Prostate gland (tissue), 2 donors: Measurements from ENCODE around the gene BCL2L14. TPM values are rescaled to one million over a fixed set of nuclear protein-coding genes. Genes with fewer than 3 reads are reported as not detected.
"Not testable (repeated sequence)": the region's sequence is repeated elsewhere in the genome, so short reads cannot be mapped to it uniquely, and the experiment has no call there.

ENCODE experiments used
- DNase-seq: peaks from one replicate; pipeline ENCODE4 v3.0.0-alpha.2; 2019; ENCODE audit warnings: low spot score
- H3K27ac ChIP-seq, 2 donors: fragments of 200-600 bp; sonication (generic); 2 replicates each; pipeline ENCODE4 v1.5.1; 2017 to 2019
- H3K27me3 ChIP-seq: fragments of 200-600 bp; sonication (generic); replicated peaks from 2 replicates; pipeline ENCODE4 v1.5.1; 2019; ENCODE audit not compliant: insufficient read depth
- H3K36me3 ChIP-seq, 2 donors: fragments of 200-600 bp; sonication (generic); 1 replicate in 1 of 2; 2 replicates in 1 of 2; pipeline versions ENCODE4 v1.5.1 to v1.8.1; 2017 to 2019
- H3K4me1 ChIP-seq: fragments of 200-600 bp; sonication (generic); replicated peaks from 2 replicates; pipeline ENCODE4 v1.5.1; 2019
- H3K4me3 ChIP-seq, 2 donors: fragments of 200-600 bp; sonication (generic); 2 replicates each; pipeline ENCODE4 v1.5.1; 2017 to 2019
- H3K9me3 ChIP-seq: fragments of 200-600 bp; sonication (generic); 2 replicates; pipeline ENCODE4 v1.5.1; 2017
- POLR2A ChIP-seq: fragments of 450-650 bp; IDR thresholded peaks from one replicate; pipeline ENCODE4 v1.6.1; 2016; ENCODE audit warnings: antibody characterized with exemption, mild to moderate bottlenecking
- POLR2AphosphoS5 ChIP-seq: sonication (generic); formaldehyde crosslinking; IDR thresholded peaks from one replicate; pipeline ENCODE4 v1.6.1; 2017; ENCODE audit warnings: antibody characterized with exemption
- WGBS: methylation state at CpG from one replicate; pipeline ENCODE4 v1.1.5; 2018; 5-methylcytosine and 5-hydroxymethylcytosine counted together
- intact Hi-C: fragments of 100-400 bp; cut with DNase I; formaldehyde crosslinking; loops from one replicate; pipeline ENCODE4 v1.14.2; 2022
- total RNA-seq, 2 donors: library from RNA; depleted of rRNA; stranded (reverse); fragments of >200 nt; gene quantifications; one replicate each; pipeline ENCODE4 v1.1.0, GENCODE V29; 2016
- TF ChIP-seq, protein P1 (sequence below), 4 experiments: fragments of 200-600 bp in 2 of 4; fragments of 450-650 bp in 2 of 4; sonication (generic) in 2 of 4; IDR thresholded peaks; 1 replicate in 3 of 4; 2 replicates in 1 of 4; pipeline ENCODE4 v1.5.1; 2016 to 2019; ENCODE audit warnings: antibody characterized with exemption in 4 of 4, mild to moderate bottlenecking in 2 of 4, moderate library complexity in 2 of 4

The BCL2L14 gene
- total RNA-seq, 2 donors from 2014 or later: 6.0 to 14.0 TPM

DNA sequence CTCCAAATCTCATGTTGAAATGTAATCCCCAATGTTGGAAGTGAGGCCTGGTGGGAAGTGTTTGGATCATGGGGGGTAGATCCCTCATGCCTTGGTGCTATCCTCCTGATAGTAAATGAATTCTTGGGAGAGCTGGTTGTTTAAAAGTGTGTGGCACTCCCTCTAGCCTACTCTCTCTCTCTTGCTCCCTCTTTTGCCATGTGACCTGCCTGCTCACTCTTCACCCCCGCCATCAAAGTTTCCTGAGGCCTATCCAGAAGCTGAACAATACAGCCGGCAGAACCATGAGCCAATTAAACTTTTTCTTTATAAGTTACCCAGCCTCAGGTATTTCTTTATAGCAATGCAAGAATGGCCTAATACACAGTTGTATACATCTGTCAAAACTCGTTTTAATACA is 62.5 kb downstream of the BCL2L14 start:
- no peak overlapping the region for H3K4me3 ChIP-seq
- TF ChIP-seq, protein P1, sequence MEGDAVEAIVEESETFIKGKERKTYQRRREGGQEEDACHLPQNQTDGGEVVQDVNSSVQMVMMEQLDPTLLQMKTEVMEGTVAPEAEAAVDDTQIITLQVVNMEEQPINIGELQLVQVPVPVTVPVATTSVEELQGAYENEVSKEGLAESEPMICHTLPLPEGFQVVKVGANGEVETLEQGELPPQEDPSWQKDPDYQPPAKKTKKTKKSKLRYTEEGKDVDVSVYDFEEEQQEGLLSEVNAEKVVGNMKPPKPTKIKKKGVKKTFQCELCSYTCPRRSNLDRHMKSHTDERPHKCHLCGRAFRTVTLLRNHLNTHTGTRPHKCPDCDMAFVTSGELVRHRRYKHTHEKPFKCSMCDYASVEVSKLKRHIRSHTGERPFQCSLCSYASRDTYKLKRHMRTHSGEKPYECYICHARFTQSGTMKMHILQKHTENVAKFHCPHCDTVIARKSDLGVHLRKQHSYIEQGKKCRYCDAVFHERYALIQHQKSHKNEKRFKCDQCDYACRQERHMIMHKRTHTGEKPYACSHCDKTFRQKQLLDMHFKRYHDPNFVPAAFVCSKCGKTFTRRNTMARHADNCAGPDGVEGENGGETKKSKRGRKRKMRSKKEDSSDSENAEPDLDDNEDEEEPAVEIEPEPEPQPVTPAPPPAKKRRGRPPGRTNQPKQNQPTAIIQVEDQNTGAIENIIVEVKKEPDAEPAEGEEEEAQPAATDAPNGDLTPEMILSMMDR (IDR thresholded peaks at IDR 0.05): no peak
- no peak for TF ChIP-seq POLR2A
- no peak for TF ChIP-seq POLR2AphosphoS5
- no peak overlapping the region for H3K27ac ChIP-seq
- no peaks in the 10 kb centered on the region for H3K4me1 ChIP-seq
- H3K36me3 ChIP-seq: no peaks in the 10 kb centered on the region
- intact Hi-C loops: no loop called here
- H3K9me3 ChIP-seq: no peaks in the 10 kb centered on the region
- no peaks in the 10 kb centered on the region for H3K27me3 ChIP-seq
- WGBS: 75% methylated on average over 3 of the region's 3 CpGs
- no peak for DNase-seq

- intact Hi-C loops: no loop called here
- 96% methylated on average over 5 of the region's 5 CpGs for WGBS
- H3K4me1 ChIP-seq: no peaks in the 10 kb centered on the region
- no peak overlapping the region for H3K27ac ChIP-seq
- H3K9me3 ChIP-seq: no peaks in the 10 kb centered on the region
- no peak overlapping the region for H3K4me3 ChIP-seq
- TF ChIP-seq POLR2A (no peak), POLR2AphosphoS5 (no peak)
- TF ChIP-seq, protein P1 (IDR thresholded peaks at IDR 0.05): no peak
- DNase-seq: no peak
- H3K36me3 ChIP-seq: no peaks in the 10 kb centered on the region
- H3K27me3 ChIP-seq: no peaks in the 10 kb centered on the region
Measured at GRCh38 chr12:12133785-12134184, 63.0 kb downstream of the BCL2L14 start.

DNA sequence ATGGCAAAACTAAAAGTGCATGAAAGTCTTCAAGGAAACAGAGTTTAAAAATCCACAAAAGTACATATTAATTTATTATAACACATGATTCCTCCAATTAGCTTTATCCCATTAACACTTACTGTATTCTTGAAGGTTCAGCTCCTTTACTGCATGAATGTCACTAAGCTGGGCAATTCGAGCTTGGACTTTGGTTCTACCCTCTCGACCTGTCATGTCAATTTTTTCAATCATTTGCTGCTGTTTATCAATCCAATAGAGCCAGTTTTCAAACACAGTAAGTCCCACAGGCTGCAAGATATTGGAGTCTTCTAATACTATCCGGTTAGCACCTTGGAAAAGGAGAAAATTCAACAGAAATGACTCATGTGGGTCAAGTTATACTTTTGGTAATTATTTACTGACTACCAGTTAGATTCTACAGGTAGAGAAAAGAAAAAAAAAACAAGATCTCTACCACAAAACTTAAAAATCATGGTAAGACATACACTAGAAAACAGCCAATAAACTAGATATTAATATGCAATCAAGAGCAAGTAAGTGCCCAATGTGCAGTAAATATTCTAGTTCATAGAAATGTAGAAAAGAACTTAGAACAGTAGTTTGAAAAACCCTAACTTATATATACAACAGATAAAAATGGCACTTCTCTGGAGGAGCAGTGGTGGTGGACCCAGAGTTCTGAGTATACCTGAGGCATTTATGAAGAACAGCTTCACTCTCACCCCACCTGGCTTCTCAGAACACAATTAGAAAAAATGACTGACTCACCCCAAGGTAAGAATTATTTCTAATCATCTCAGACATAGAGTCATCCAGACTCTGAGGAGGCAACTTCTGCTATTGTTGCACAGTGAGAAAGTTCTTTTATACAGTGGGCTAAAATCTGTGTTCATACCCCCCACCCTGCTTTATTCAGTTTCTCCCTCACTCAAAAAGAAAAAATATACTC is 67.7 kb downstream of the BCL2L14 start:
- Histone ChIP-seq H3K27me3 (no peaks in the 10 kb centered on the region), H3K4me1 (no peaks in the 10 kb centered on the region), H3K9me3 (no peaks in the 10 kb centered on the region), H3K27ac (no peak overlapping the region), H3K4me3 (no peak overlapping the region), H3K36me3 (no peaks in the 10 kb centered on the region)
- TF ChIP-seq POLR2A (no peak), POLR2AphosphoS5 (no peak)
- TF ChIP-seq, protein P1 (IDR thresholded peaks at IDR 0.05): no peak
- no peak for DNase-seq
- intact Hi-C loops: no loop called here
- 96% methylated on average over 3 of the region's 3 CpGs for WGBS

- TF ChIP-seq POLR2A (no peak), POLR2AphosphoS5 (no peak)
- TF ChIP-seq, protein P1 (IDR thresholded peaks at IDR 0.05): no peak
- no peaks in the 10 kb centered on the region for H3K27me3 ChIP-seq
- intact Hi-C loops: no loop called here
Measured at GRCh38 chr12:12141000-12141399, 70.3 kb downstream of the BCL2L14 start.

GRCh38 chr12:12144531-12144930 is 73.8 kb downstream of the BCL2L14 start:
- H3K27me3 ChIP-seq, H3K4me3 ChIP-seq, H3K4me1 ChIP-seq, intact Hi-C loops, DNase-seq, H3K36me3 ChIP-seq, H3K27ac ChIP-seq, H3K9me3 ChIP-seq: not testable (repeated sequence)
- 47% methylated on average over 1 of the region's 1 CpG for WGBS

More at GRCh38 chr12:12141000-12141399, 70.3 kb downstream of the BCL2L14 start:
- Histone ChIP-seq H3K4me1 (no peaks in the 10 kb centered on the region), H3K36me3 (no peaks in the 10 kb centered on the region), H3K4me3 (no peak overlapping the region), H3K9me3 (no peaks in the 10 kb centered on the region), H3K27ac (no peak overlapping the region)
- no peak for DNase-seq
